HG03342 (cell line): ENCODE data around the gene PHF19.
A peak's percentile ranks its signal among the peaks of the same experiment; 100 is the strongest.

Experiments used
- ATAC-seq: cut with Tn5 transposase; IDR thresholded peaks from one replicate; pipeline ENCODE4 v1.9.1; 2021; ENCODE audit warnings: mild to moderate bottlenecking, moderate library complexity; ENCODE audit not compliant: unreplicated experiment

The PHF19 gene

DNA sequence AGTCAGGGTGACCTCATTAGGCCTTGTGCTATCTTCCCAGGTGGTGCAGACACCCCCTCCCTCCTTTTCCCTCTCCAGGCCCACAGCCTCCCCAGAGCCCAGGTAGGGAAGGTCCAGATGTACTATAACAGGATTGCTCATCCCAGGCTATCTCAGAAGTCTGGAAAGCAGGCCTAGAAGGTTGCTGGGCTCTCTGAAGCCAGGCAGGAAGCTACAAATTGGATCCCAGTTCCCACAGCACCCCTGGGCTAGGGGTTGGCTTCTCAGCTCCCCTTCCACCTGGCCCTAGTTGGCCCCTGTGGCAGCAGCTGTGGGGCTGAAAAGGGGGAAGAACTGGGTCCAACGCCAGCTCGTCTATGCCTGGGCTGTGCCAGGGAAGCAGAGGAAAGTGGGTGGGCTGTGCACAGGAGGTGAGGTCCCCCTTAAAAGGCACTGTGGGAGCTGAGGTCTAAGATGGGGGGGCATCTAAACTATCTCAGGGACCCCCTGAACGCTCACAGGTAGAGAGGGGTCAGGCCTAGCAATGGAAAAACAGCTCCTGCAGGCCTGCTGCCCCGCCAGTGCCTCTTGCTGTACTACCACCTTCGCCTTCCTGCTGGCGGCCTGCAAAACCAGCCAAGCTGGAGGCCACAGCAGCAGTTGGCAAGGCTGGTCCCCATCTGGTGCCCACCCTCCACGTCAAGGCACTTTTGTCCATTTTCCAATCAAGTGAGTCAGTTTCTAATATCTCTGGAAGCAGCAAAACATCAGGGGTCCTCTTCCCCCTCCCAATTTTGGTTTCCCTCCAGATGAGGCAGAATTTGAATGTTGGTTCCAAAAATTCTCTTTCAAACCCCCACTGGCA, 20.9 kb downstream of the PHF19 start:
- no peak for ATAC-seq

DNA sequence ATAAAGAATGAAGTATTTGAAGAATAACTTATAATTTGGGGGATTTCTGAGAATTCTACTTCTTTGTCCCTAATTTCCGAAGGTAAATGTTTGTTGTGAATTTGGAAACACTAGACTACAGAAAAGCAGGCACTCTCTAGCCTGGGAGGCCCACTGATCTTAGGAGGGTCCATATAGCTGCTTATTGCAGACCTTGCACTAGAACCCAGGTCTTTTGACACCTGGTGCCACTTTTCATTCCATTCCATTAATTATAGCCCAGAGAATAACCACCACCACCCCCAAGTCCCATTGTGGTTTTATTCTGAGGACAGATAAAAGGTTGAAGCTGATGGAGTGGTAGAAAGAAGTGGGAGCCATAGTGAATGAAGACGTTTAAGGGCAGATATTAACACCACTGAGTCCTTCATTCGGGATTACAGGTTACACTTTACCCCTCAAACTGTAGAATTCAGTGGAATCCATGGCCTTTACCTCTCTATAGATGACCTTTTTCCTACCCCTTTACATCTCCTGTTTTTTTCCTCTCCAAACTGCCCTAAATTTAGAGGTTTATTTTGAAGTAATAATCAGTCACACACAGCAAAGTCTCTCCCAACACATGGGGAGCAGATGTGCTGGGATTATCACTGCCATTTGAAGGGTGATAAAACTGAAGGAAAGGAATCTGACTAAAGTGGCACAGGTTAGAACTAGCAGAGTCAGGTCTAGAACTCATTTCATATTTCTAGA, 22.2 kb downstream of the PHF19 start:
- no peak for ATAC-seq

DNA sequence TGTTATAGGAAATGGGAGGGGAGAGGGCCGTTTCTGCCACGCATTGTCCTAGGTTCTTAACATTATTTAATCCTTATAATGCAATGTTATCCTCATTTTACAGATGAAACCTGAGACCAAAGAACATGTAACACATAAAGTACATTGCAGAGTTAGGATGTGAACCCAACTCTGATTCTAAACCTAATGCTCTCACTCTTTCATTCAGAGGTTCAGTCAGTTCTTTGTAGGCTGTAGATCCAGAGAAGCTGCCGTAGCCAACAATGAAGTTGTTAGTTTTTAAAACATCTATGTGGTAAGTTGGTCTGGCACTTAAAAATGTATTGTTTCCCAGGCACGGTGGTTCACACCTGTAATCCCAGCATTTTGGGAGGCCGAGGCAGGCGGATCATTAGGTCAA, 23.8 kb downstream of the PHF19 start:
- ATAC-seq, result no peak

DNA sequence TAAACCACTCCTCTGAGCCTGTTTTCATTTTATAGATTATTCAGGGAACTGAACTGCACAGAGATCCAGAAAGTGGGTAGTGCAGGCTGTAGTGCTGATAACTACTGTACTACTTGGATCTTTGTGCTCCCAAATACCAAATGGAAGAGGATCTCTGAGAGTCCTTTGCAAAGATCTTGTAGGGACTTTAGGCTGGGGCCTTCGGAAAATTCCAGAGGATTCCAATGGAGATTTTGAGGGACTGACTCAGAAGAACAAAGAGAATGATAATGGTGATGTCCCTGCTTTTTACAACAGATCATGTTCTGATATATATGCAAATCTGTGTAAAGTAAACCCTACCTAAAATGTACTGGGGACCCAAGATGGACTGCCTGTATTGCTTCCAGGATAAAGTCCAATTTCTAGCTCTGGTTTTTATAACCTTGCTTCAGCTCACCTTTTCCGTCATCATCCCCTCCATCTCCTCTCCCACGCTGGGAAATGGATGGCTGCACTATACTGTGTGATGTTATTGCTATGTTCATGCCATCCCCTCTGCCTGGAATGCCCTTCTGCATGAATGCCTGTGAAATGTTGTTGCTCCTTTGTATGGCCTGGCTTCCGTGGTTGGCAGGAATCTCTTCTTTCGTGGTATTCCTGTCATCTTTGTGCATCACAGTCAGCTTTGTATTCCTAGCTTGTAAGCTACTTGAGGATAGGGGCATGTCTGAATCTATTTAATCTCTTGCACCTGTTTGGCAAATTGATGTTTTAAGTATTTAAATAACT, 24.6 kb downstream of the PHF19 start:
- ATAC-seq, result no peak

DNA sequence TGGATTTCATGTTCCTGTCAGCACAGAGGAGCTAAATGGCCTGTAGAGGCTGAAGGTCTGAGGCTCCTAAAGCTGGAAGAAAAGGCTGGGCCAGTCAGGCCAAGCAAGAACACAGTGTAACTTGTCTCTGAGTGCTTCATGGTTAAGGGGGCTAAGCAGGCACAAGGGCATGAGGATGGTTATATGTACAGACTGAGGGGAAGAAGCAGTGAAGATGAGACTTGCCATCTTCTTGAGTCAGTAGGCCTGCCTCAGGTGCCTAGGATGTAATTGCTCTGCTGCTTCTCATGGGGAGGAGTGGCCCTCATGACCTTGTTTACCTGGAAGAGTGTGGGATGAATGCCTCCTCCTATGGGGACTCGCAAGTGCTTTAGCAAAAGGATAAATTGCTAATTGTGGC, 25.5 kb downstream of the PHF19 start:
- ATAC-seq, result no peak

DNA sequence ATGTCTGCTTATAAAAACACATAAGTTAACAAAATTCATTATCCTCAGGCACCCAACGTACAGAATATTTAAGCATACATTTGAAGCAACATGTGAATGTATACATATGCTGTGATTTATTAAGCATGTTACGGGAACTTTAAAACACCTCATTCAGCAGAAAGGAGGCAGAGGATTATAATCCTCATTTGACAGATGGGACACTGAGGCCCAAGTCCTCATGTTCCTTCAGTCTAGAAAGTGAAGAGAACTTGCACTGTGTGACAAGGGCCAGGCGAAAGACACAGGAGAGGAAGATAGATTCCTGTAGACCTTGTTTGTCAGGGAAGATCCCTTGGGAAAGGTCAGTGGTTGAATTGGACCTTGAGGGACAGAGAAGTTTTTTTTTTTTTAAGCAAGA, 26.7 kb downstream of the PHF19 start:
- ATAC-seq, result no peak

DNA sequence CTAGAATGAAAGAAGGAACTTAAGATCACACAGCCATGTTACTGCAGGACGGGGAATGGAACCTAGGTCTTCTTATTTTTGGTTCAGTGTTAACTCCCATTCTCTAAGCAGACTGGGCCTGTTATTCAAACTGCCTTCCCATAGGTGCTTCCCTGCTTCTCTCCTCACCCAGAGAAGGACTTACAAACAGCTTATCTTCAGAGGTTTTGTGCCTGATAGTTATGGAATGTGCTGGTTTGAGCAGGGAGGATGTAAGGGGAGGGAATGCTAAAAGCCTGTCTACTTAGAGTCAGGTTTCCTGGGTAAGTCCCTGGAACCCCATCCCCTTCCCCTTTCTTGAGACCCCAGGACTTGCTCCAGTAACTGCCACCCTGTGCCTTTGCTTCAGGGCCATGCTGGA, 30.1 kb downstream of the PHF19 start:
- ATAC-seq, result no peak

DNA sequence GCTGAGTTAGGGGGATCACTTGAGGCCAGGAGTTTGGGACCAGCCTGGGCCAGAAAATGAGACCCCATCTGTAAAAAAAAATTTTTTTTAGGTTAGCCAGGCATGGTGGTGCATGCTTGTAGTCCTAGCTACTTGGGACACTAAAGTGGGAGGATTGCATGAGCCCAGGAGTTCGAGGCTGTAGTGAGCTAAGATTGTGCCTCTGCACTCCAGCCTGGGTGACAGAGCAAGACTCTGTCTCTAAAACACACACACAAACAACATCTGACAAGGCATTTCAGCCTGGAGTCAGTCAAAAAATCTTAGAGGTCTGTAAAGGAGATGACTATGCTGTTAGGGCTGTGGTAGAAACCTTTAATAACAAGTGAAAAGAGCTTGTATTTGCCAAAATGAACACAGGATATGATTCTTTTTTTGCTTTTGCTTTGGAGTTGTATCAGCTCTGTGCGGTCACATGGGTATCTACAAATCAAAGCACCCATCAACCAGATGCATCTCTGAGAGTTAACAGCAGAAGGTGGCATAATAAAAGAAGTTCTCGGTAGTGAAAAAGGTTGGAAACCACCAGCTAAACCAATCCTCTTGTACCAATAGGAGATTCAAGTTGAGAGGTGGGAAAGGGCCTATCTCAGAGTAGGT, 30.6 kb downstream of the PHF19 start:
- ATAC-seq, result no peak

DNA sequence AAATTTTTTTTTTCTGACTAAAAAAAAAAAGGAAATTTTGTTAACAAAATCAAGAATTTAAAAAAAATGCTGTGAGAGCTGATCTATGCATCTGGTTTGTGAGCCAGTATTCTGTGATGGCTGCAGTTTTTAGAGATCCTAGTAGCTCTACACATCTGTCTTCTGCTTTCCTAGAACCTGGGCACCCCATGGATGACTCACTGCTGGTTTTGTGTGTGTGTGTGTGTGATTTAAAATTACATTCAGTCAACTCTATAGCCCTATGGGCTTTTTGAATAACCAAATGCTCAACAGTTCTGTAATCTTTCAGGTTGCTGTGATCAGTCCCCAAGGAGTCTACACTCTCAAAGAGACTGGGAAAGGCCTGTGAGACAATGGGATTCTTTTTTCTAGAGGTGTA, 31.7 kb downstream of the PHF19 start:
- no peak for ATAC-seq

DNA sequence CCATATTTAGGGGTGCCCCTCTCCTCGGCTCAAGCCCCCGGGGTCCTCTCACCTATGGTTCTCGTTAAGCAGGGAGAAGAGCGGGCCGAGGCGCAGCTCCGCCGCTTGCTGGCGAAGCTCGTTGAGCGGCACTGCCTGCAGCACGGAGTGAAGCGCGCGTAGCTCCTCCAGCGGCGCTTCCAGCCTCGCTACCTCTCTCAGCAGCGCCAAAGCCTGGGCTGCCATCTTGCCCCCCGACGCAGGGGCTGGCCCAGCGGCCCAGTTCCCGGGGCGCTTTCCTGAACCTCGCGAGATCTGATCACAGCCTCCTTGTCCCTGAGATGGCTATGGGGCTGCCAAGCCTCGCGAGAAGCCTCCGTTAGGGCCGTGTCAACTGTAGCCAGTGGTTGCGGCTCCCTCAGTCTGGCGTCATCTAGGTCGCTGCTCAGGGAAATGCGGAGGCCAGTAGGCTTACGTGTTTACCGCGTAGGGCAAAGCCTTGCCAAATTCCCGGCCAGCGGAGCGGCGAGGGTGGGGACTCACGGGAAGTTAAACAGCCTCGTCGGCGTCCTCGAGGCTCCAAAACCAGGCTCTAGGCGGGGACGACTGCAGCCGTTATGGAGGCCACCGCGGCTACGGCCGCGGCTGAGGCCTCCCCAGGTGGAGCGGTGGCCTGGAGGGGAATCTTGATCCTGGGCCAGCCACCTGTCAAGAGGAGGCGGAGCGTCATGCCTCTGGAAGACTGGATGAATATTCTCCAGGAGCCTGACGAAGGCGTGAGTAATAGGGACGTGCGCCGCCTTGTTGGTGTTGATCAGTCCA, 34.1 kb downstream of the PHF19 start, which contains the start of gene PSMD5:
TSS of gene PSMD5 (minus strand) at position 238 of the 801 bp plus-strand sequence. CDS start at position 225, 13 bp downstream.
- ATAC-seq, result peak; percentile 99

DNA sequence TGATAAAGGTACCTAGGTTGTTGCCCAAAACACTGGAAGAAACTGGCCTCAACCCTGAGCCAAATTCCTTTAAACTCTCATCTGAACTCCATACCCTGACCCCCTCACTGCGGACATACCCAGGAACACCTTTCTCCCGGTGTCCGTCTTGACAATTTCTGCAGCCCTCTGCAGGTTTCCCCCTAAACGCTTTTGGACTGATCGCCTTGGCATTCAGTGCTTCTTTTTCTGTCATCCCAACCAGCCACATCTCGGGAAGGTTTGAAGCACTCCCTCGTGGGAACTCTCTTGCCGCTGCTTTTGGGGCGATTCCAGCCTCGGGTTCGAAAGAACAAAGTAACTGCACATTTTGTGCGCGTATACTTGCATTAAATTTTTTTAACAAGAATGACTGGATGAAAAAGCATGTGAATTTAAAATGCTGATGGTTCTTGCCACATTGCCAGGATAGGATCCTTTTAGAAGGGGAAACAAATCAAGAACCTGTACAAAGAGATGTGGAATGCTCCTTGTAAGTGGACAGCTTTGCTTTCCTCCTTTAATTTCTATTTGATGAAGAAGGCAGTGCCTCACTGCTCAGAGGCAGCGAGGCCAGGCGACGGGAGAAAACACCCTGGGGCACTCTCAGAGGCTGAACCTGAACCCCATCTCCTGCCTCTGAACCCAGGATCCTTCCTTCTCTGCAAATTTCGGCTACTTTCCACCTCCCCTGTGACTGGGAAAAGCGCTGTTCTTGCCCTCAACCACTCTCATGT, 34.9 kb downstream of the PHF19 start:
- ATAC-seq, result peak; percentile 4

DNA sequence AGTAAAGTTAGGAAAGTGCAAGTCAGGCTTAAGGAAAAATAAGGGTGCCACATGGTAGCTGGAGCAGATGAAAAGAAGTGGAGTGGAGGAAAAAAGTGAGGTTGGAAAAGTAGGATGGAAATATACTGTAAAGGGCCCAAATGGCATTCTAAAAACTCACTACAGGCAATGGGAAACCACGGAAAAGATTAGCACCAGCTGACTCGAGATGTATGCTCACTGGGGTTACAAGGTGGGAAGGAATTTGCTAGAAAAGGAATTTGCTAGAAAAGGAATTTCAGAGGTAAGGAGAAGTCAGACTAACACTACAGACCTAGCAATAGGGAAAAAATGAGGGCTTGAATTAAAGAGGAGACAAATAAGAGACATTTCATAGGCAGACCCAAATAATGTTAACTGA, 37.8 kb downstream of the PHF19 start:
- ATAC-seq, result no peak

DNA sequence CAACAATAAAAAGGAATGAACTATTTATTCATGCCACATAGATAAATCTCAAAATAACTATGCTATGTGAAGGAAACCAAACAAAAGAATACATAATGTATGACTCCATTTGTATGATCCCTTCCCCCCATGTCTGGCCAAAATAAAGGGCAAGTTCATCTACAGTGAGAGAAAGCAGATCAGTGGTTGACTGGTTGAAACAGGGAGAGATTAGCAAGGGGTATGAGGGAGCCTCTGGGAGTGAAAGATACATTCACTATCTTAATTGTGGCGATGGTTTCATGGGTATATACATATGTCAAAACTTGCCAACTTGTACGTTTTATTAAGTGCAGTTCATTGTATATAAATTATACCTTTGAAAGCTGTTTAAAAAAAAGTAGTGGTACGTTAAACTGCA, 39.1 kb downstream of the PHF19 start:
- no peak for ATAC-seq

DNA sequence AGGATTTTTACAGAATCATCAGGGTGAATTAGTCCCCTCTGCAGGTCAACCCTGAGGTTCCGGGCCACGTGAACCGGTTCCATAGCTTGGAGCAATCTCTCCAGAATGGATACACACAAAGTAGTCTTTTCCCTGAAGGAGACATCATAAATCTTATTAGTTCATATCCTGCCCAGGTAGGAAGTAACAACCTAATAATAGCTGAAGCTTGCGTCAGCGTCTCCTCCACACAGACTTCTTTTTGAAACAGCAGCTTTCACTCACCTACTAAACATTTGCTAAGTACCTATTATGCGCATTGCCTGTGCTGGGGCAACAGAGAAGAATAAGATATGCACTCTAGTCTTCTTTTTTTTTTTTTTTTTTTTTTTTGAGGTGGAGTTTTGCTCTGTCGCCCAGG, 43.7 kb downstream of the PHF19 start:
- ATAC-seq, result no peak

DNA sequence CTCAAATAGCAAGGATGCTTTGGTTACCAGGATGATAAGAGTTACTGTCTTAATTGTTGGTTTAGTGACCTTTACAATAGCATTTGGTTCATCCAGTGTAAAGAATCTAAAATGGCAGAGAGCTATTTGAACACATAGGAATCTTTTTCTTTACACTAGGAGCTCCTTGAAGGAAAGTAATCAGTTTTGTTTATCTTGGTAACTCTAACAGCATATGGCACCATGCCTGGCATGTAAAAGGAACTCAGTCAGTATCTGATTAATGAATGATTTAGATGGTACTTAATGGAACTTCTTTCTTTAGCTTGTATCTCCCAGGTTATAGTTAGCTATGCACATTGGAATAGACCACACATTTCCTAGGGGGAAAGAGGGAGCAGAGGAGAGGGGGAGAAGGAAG, 44.2 kb downstream of the PHF19 start:
- ATAC-seq, result no peak

DNA sequence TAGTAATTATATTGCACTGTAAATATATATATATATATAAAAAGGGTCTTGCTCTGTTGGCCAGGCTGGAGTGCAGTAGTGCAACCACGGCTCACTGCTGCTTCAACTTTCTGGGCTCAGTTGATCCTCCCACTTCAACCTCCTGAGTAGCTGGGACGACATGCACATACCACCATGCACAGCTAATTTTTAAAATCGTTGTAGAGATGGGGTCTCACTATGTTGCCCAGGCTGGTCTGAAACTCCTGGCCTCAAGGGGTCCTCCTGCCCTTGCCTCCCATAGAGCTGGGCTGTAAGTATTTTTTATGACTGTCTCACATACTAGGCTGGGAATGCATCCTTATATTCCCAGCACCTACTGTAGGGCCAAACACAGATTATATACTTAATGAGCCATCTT, 46.1 kb downstream of the PHF19 start:
- no peak for ATAC-seq

DNA sequence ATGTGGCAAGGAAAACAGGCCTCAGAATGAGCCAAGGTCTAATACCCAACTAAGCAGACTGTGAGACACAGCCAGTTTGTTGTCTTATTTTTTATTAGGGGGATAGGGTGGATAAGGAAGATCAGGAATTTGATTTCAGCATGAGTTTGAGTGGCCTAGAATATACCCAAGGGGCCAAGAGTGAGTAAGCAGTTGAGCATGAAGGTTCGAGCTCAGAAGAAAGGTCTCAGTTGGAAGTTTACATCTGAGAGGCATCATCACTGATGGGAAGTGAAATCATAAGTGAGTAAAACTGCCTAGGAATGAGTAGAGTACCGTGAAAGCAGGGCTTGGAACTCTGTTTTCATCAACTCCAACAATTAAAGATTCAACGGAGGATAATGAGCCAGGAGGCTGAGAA, 46.8 kb downstream of the PHF19 start:
- ATAC-seq, result no peak

DNA sequence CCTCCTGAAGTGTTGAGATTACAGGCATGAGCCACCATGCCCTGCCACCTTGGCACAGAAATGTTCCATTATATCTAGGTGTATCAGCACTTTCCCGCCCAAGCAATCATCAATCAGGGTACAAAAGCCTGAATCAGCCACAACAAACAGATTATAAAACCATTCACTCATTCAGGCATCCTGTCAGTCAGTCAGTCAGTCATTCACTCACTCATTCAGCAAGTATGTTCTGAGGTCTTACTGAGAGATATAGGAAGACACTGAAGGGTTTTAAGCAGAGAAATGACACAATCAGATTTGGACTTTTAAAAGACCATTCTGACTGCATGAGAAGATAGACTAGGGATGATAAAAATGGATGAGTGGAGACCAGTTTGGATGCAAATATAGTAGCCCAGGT, 47.3 kb downstream of the PHF19 start:
- ATAC-seq, result no peak

DNA sequence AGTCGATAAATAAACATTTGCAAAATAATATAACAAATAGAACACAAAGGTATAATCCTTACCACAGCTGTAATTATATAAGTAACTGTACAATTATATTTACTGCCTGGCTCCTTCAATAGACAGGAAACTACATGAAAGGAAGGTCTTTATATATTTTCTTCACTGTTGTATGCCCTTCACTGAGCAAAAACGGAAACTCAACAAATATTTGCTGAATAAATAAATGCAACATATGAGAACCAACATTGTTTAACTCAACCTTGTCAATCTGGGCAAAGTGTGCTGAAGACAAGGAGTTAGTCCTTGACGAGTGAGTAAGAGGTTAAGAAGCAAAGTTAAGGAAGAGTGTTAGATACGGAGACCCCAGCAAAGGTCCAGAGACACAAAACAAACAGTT, 56.9 kb downstream of the PHF19 start:
- no peak for ATAC-seq

DNA sequence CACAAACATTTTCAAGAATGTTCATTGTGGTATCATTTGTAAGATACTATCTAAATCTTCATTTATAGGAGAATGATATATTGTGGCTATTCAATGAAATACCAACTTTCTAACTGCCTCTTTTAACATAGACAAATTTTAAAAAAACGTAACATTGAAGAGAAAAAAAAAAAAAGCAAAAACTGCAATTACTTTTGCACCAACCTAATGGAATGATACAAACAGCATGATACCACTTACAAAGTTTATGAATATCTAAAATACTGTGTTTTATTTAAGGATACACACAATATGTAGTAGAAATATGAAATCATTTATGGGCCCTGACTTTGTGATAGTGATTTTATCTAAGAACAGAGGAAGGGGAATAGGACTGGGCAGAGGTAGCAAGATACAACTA, 58.4 kb downstream of the PHF19 start:
- ATAC-seq, result no peak
